Neural progenitor cell (in vitro differentiated cells): Measurements from ENCODE around the gene NR4A1. TPM values are rescaled to one million over a fixed set of nuclear protein-coding genes. Genes with fewer than 3 reads are reported as not detected.

ENCODE experiments used
- DNase-seq: peaks from one replicate; pipeline ENCODE4 v3.0.0-alpha.2; 2016; ENCODE audit warnings: low spot score
- H2AFZ ChIP-seq: fragments of 200-600 bp; sonication (generic); replicated peaks from 2 replicates; pipeline ENCODE4 v1.6.1; 2016; ENCODE audit warnings: antibody characterized with exemption
- H3F3A ChIP-seq: fragments of 200-600 bp; sonication (generic); 2 replicates; pipeline ENCODE4 v1.6.1; 2016; ENCODE audit warnings: antibody characterized with exemption, low read depth
- H3K27ac ChIP-seq: fragments of 200-600 bp; sonication (generic); 2 replicates; pipeline ENCODE4 v1.5.1; 2016; ENCODE audit warnings: mild to moderate bottlenecking
- H3K27me3 ChIP-seq: fragments of 200-600 bp; sonication (generic); 2 replicates; pipeline ENCODE4 v1.6.1; 2016; ENCODE audit warnings: mild to moderate bottlenecking, moderate library complexity
- H3K36me3 ChIP-seq: fragments of 200-600 bp; sonication (generic); 2 replicates; pipeline ENCODE4 v1.5.1; 2016
- H3K4me1 ChIP-seq: fragments of 200-600 bp; sonication (generic); 2 replicates; pipeline ENCODE4 v1.6.1; 2016; ENCODE audit warnings: mixed run types
- H3K4me2 ChIP-seq: fragments of 200-600 bp; sonication (generic); 2 replicates; pipeline ENCODE4 v1.6.1; 2016
- H3K4me3 ChIP-seq: fragments of 200-600 bp; sonication (generic); 2 replicates; pipeline ENCODE4 v1.5.1; 2016
- H3K79me2 ChIP-seq: fragments of 200-600 bp; sonication (generic); 2 replicates; pipeline ENCODE4 v1.6.1; 2016; ENCODE audit warnings: low read depth
- H3K9ac ChIP-seq: fragments of 200-600 bp; sonication (generic); 2 replicates; pipeline ENCODE4 v1.6.1; 2016
- H3K9me3 ChIP-seq: fragments of 200-600 bp; sonication (generic); 2 replicates; pipeline ENCODE4 v1.5.1; 2016; ENCODE audit warnings: low read depth
- H4K20me1 ChIP-seq: fragments of 200-600 bp; sonication (generic); 2 replicates; pipeline ENCODE4 v1.6.1; 2016; ENCODE audit warnings: low read depth
- H3K27ac Mint-ChIP-seq: 3 replicates; pipeline ENCODE4 v1.8.0; 2021; ENCODE audit warnings: mixed read lengths
- H3K27me3 Mint-ChIP-seq: 2 replicates; pipeline ENCODE4 v1.8.0; 2022; ENCODE audit warnings: low read depth, mild to moderate bottlenecking, inconsistent platforms, moderate library complexity, mixed read lengths; ENCODE audit not compliant: insufficient read depth
- H3K36me3 Mint-ChIP-seq: 3 replicates; pipeline ENCODE4 v1.8.0; 2021; ENCODE audit warnings: mixed read lengths
- H3K4me1 Mint-ChIP-seq: 3 replicates; pipeline ENCODE4 v1.8.0; 2021; ENCODE audit warnings: mixed read lengths
- H3K4me3 Mint-ChIP-seq: 3 replicates; pipeline ENCODE4 v1.8.0; 2021; ENCODE audit warnings: mild to moderate bottlenecking, moderate library complexity, mixed read lengths
- H3K9me3 Mint-ChIP-seq: 3 replicates; pipeline ENCODE4 v1.8.0; 2020; ENCODE audit warnings: mixed read lengths
- CTCF ChIP-seq: fragments of 200-600 bp; sonication (generic); IDR thresholded peaks from 2 replicates; pipeline ENCODE4 v1.5.1; 2017; ENCODE audit warnings: antibody characterized with exemption, mild to moderate bottlenecking
- EZH2 ChIP-seq: fragments of 200-600 bp; sonication (generic); IDR thresholded peaks from 2 replicates; pipeline ENCODE4 v1.6.1; 2017; ENCODE audit warnings: antibody characterized with exemption, mild to moderate bottlenecking, moderate library complexity
- EZH2phosphoT487 ChIP-seq: fragments of 200-600 bp; sonication (generic); IDR thresholded peaks from 2 replicates; pipeline ENCODE4 v1.6.1; 2017; ENCODE audit warnings: antibody characterized with exemption
- total RNA-seq: library from RNA; depleted of rRNA; stranded (reverse); fragments of >200 nt; gene quantifications from 2 replicates; pipeline ENCODE4 v1.2.3, GENCODE V29; 2015; ENCODE audit warnings: low replicate concordance

The NR4A1 gene
- total RNA-seq, 1 donor from 2014 or later: 8.2 TPM

GRCh38 chr12:52009081-52009751 lies 42.0 kb upstream of the NR4A1 start:
- no peak overlapping the region for H3K9ac ChIP-seq
- peaks cover 25% of the 10 kb centered on the region for H3K27me3 Mint-ChIP-seq
- H3K4me1 ChIP-seq: peaks cover 33% of the 10 kb centered on the region
- peaks cover 58% of the 10 kb centered on the region for H3K27me3 ChIP-seq
- H3K36me3 Mint-ChIP-seq: peaks cover 12% of the 10 kb centered on the region
- H2AFZ ChIP-seq: no peak overlapping the region
- no peaks in the 10 kb centered on the region for H3K9me3 Mint-ChIP-seq
- H3K4me3 ChIP-seq: no peak overlapping the region
- H3K4me3 Mint-ChIP-seq: peak overlapping the region; percentile 41
- no peaks in the 10 kb centered on the region for H3K36me3 ChIP-seq
- H4K20me1 ChIP-seq: peaks cover 4% of the 10 kb centered on the region
- H3K4me2 ChIP-seq: peak overlapping the region; percentile 53
- peaks cover 40% of the 10 kb centered on the region for H3K4me1 Mint-ChIP-seq
- no peak for DNase-seq
- TF ChIP-seq CTCF: no peak
- TF ChIP-seq EZH2: no peak
- no peak for TF ChIP-seq EZH2phosphoT487
- no peaks in the 10 kb centered on the region for H3K79me2 ChIP-seq
- H3K27ac ChIP-seq: no peak overlapping the region
- peak overlapping the region; percentile 78 for H3K27ac Mint-ChIP-seq
- no peaks in the 10 kb centered on the region for H3K9me3 ChIP-seq
- H3F3A ChIP-seq: peaks cover 27% of the 10 kb centered on the region

- no peaks in the 10 kb centered on the region for H3K9me3 Mint-ChIP-seq
- Histone ChIP-seq H3K9ac (no peak overlapping the region), H3K4me3 (peak overlapping the region; percentile 11), H2AFZ (peak overlapping the region; percentile 20), H4K20me1 (peaks cover 7% of the 10 kb centered on the region), H3K4me1 (peaks cover 36% of the 10 kb centered on the region), H3K27me3 (peaks cover 57% of the 10 kb centered on the region), H3K79me2 (no peaks in the 10 kb centered on the region), H3K9me3 (no peaks in the 10 kb centered on the region), H3K4me2 (peak overlapping the region; percentile 53), H3K36me3 (no peaks in the 10 kb centered on the region), H3K27ac (peak overlapping the region; percentile 26), H3F3A (peaks cover 31% of the 10 kb centered on the region)
- TF ChIP-seq EZH2 (no peak), CTCF (no peak), EZH2phosphoT487 (no peak)
- H3K27ac Mint-ChIP-seq: peak overlapping the region; percentile 86
- peaks cover 36% of the 10 kb centered on the region for H3K4me1 Mint-ChIP-seq
- peak; percentile 96 for DNase-seq
- peak overlapping the region; percentile 67 for H3K4me3 Mint-ChIP-seq
- peaks cover 12% of the 10 kb centered on the region for H3K36me3 Mint-ChIP-seq
- peaks cover 26% of the 10 kb centered on the region for H3K27me3 Mint-ChIP-seq
Observed at GRCh38 chr12:52010152-52010622, 41.1 kb upstream of the NR4A1 start.

GRCh38 chr12:52010692-52011601 lies 40.3 kb upstream of the NR4A1 start:
- Mint-ChIP-seq H3K4me3 (peak overlapping the region; percentile 33), H3K27me3 (peaks cover 20% of the 10 kb centered on the region), H3K9me3 (no peaks in the 10 kb centered on the region), H3K36me3 (peaks cover 10% of the 10 kb centered on the region), H3K27ac (peak overlapping the region; percentile 78), H3K4me1 (peaks cover 29% of the 10 kb centered on the region)
- H3K4me1 ChIP-seq: peaks cover 32% of the 10 kb centered on the region
- H3K4me2 ChIP-seq: peak overlapping the region; percentile 53
- H3K4me3 ChIP-seq: peak overlapping the region; percentile 11
- H3K27ac ChIP-seq: no peak overlapping the region
- no peaks in the 10 kb centered on the region for H3K9me3 ChIP-seq
- no peaks in the 10 kb centered on the region for H3K36me3 ChIP-seq
- TF ChIP-seq EZH2phosphoT487: no peak
- no peak for TF ChIP-seq CTCF
- no peak for TF ChIP-seq EZH2
- H2AFZ ChIP-seq: peak overlapping the region; percentile 20
- no peaks in the 10 kb centered on the region for H3K79me2 ChIP-seq
- no peak for DNase-seq
- peaks cover 31% of the 10 kb centered on the region for H3F3A ChIP-seq
- H3K27me3 ChIP-seq: peaks cover 57% of the 10 kb centered on the region
- H3K9ac ChIP-seq: no peak overlapping the region
- H4K20me1 ChIP-seq: peaks cover 11% of the 10 kb centered on the region
